Natural killer cell treated with Interleukin-12 subunit alpha and Interleukin-12 subunit beta and Interleukin-15 and Interleukin-18, amount 100 ng/mL, for 72 hours (primary cell): ENCODE data around the gene HOXB8. TPM values are rescaled to one million over a fixed set of nuclear protein-coding genes. Genes with fewer than 3 reads are reported as not detected.

Experiments used
- ATAC-seq, 2 donors: fragments of 150-1000 bp; cut with Tn5 transposase in 1 of 2; sonication (Bioruptor Pico), chemical (Tn5 transposase) in 1 of 2; 2 replicates each; pipeline ENCODE4 v1.10.0; 2021
- DNase-seq: peaks from one replicate; pipeline ENCODE4 v3.0.0; 2022; ENCODE audit warnings: low spot score
- H3K27ac Mint-ChIP-seq, 2 donors: 1 replicate in 1 of 2; 2 replicates in 1 of 2; pipeline ENCODE4 v1.8.0; 2022; ENCODE audit warnings: mixed read lengths in 2 of 2, mild to moderate bottlenecking in 1 of 2, moderate library complexity in 1 of 2
- H3K27me3 Mint-ChIP-seq, 2 donors: 1 replicate in 1 of 2; 2 replicates in 1 of 2; pipeline ENCODE4 v1.8.0; 2022; ENCODE audit warnings: mixed read lengths in 2 of 2
- H3K36me3 Mint-ChIP-seq: one replicate; pipeline ENCODE4 v1.8.0; 2022; ENCODE audit warnings: mixed read lengths
- H3K4me1 Mint-ChIP-seq, 2 donors: 1 replicate in 1 of 2; 2 replicates in 1 of 2; pipeline ENCODE4 v1.8.0; 2022; ENCODE audit warnings: low read depth in 2 of 2, mixed read lengths in 2 of 2, mild to moderate bottlenecking in 1 of 2
- H3K4me3 Mint-ChIP-seq: one replicate; pipeline ENCODE4 v1.8.0; 2022; ENCODE audit warnings: mixed read lengths
- H3K9me3 Mint-ChIP-seq: 2 replicates; pipeline ENCODE4 v1.8.0; 2022; ENCODE audit warnings: mixed read lengths
- total RNA-seq, 2 donors: library from RNA; stranded (reverse); gene quantifications; one replicate each; pipeline ENCODE4 v1.2.3, GENCODE V29; 2022

Gene HOXB8
- total RNA-seq, 2 donors from 2014 or later, result not detected

DNA sequence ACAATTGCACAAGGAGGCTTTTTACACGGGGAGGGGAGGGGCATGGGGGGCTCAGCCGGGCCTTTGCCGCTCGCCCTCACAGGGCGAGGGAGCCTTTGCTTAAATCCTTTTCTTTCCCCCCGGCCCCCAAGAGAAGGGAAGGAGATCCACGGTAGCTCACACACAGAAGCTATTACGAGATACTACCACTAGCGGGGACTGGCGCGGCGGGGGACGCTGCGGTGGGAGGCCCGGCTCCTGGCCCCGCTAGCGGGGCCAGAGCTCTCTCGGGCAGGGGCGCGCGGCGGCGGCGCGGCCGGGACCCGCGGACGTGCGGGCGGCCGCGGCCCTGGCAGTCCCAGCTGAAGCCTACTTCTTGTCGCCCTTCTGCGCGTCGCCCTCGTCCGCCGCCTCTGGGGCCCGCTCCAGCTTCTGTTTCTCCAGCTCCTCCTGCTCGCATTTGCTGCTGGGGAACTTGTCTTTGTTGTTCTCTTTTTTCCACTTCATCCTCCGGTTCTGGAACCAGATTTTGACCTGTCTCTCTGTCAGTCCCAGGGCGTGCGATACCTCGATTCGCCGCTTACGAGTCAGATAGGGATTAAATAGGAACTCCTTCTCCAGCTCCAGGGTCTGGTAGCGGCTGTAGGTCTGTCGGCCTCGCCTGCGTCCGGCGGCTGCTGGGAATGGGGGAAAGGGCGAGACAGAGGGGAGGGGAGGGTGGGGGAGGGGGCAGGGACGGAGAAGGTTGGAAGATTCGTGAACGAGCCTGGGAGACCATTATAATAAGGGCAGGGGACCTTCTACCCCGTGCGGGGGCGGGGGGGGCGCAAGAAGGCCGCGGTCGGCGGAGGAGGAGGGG, 2.0 kb downstream of the HOXB8 start:
- H3K4me1 Mint-ChIP-seq, result peaks cover 47 to 49% of the 10 kb centered on the region in 2 donors

GRCh38 chr17:48612456-48612853, 2.6 kb downstream of the HOXB8 start:
- Mint-ChIP-seq H3K27ac (peak overlapping the region; percentile 17 to 86), H3K36me3 (no peaks in the 10 kb centered on the region), H3K27me3 (peaks cover 46 to 47% of the 10 kb centered on the region in 2 donors), H3K9me3 (no peaks in the 10 kb centered on the region), H3K4me3 (peak overlapping the region; percentile 85), H3K4me1 (peaks cover 45 to 48% of the 10 kb centered on the region in 2 donors)
- DNase-seq (no peak), ATAC-seq (no peak)

More for the DNA sequence above, 2.0 kb downstream of the HOXB8 start:
- Mint-ChIP-seq H3K27ac (peak overlapping the region; percentile 53 to 86), H3K4me3 (peak overlapping the region; percentile 85), H3K27me3 (peaks cover 46 to 47% of the 10 kb centered on the region in 2 donors), H3K36me3 (no peaks in the 10 kb centered on the region), H3K9me3 (no peaks in the 10 kb centered on the region)
- DNase-seq (no peak), ATAC-seq (peak; percentile 71 to 73)

DNA sequence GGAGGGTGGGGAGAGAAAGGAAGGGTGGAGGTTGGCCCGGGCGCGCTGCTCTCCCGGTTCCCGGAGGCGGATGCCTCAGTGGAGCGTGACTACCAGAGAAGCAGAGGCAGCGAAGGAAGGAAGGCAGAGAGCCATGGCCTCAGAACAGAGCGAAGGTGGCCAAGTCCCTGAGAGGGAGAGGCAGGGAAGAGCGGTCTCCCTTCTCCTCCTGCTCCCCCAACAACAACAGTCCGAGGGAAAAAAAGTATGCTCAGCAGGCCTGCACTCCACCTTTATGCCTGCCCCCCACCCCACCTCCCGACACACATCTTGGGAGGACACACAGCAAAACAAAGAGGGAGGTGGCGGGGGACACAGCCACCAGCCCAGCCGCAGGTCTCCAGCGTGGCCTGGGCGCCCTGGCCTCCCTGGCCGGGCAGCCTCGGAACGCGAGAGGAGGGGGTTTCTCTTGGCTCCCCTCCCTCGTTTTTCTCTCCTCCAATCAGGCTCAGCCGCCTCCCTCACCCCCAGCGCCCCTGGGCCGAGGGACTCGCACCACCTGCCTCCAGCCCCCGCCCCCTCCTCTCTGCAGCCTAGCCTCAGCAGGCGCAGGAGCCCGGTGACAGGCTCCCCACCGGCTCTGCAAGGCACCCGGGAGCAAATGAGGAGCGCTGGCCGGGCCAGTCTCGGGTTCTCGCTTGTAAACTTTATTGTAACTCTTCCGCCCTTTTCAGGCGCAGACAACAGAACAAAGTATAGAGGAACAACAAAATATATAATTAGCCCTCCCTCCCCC, 3.2 kb downstream of the HOXB8 start:
- no peaks in the 10 kb centered on the region for H3K36me3 Mint-ChIP-seq
- no peak for DNase-seq
- peaks cover 40 to 43% of the 10 kb centered on the region in 2 donors for H3K4me1 Mint-ChIP-seq
- peak overlapping the region; percentile 81 to 94 for H3K27ac Mint-ChIP-seq
- H3K4me3 Mint-ChIP-seq, result peak overlapping the region; percentile 85
- ATAC-seq, result peak in 1 of 2 donors; percentile 30
- peaks cover 40 to 42% of the 10 kb centered on the region in 2 donors for H3K27me3 Mint-ChIP-seq
- H3K9me3 Mint-ChIP-seq, result no peaks in the 10 kb centered on the region

GRCh38 chr17:48611213-48611612, 3.9 kb downstream of the HOXB8 start:
- H3K4me1 Mint-ChIP-seq, result peaks cover 37 to 41% of the 10 kb centered on the region in 2 donors
- peak overlapping the region; percentile 81 to 94 for H3K27ac Mint-ChIP-seq
- H3K4me3 Mint-ChIP-seq, result peak overlapping the region; percentile 85
- H3K36me3 Mint-ChIP-seq, result no peaks in the 10 kb centered on the region
- ATAC-seq, result peak; percentile 8 to 29
- no peaks in the 10 kb centered on the region for H3K9me3 Mint-ChIP-seq
- no peak for DNase-seq
- H3K27me3 Mint-ChIP-seq, result peaks cover 36 to 37% of the 10 kb centered on the region in 2 donors

DNA sequence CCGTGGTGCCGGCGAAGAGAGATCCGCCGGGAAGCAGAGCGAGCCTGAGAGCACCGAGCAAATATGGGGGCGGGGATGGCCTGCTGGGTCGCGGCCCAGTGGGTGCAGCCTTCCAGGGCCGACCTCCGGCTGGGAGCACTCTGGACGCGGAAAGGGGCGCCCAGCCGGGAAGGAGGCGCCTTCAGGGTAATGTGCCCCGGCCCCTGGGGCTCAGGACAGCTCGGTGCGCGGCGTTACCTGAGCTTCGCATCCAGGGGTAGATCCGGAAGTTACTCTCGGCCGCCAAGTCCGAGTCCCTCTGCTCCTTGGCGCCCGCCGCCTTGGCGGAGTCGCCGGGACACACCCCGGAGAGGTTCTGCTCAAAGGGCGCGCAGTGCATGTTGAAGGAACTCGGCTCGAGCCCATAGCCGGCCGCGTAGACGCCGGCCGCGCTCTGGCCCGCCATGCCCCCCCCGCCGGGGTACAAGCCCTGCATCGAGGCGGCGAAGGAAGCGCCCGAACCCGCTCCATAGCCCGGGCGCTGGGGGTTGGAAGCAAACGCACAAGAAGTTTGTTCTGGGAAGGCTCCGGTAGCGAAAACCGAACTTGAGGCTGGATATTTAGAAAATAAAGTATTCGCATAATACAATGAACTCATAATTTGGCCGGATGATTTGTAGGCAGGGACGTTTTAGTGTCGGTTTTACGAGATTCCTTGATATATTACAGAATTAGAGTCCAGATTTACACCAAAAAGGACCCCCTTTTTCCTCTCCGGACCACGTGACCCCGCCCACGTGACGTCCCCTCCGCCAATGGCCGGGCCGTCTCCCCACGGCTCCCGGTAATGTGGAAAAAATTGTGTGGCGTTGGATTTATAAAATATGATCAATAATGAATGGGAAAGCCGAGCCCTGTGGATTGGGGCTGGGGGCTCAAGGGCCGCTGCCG, 4.5 kb downstream of the HOXB8 start, which contains the start of gene HOXB7:
Gene HOXB7 (minus strand): TSS at position 736 of the 930 bp plus-strand sequence. CDS start 99 bp downstream, at position 637.
- H3K27me3 Mint-ChIP-seq, result peaks cover 35 to 36% of the 10 kb centered on the region in 2 donors
- peak; percentile 66 to 75 for ATAC-seq
- peaks cover 37 to 41% of the 10 kb centered on the region in 2 donors for H3K4me1 Mint-ChIP-seq
- H3K36me3 Mint-ChIP-seq, result no peaks in the 10 kb centered on the region
- DNase-seq, result peak; percentile 84
- H3K4me3 Mint-ChIP-seq, result peak within 1 kb of the TSS; percentile 85
- no peaks in the 10 kb centered on the region for H3K9me3 Mint-ChIP-seq
- peak within 1 kb of the TSS; percentile 81 to 94 for H3K27ac Mint-ChIP-seq

DNA sequence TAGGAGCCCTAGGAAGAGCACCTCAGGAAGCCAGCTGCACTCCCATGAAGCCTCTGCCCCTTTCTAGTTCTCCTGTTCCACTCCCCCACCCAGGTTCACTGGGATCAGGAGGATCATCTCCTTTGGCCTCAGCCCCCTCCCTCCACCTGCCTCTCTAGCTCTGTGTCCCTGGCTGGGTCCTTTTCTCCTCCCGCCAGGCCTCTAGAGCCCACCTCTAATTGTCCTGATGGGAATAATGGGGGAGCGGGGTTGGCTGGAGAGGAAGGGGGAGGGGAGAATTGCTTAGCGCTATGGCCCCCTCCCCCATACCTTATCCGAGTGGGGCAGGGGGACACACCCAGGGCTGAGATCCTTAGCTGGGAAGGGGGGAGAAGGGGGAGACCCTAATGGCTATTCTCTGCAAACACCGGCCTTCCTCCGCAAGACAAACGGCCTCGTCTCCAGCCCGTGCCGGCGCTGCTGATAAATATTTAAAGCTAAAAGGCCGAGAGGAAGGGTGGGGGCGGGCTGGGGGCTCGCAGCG, 5.3 kb downstream of the HOXB8 start:
- no peak overlapping the region for H3K27ac Mint-ChIP-seq
- H3K36me3 Mint-ChIP-seq, result no peaks in the 10 kb centered on the region
- DNase-seq, result no peak
- peaks cover 31 to 33% of the 10 kb centered on the region in 2 donors for H3K27me3 Mint-ChIP-seq
- no peaks in the 10 kb centered on the region for H3K9me3 Mint-ChIP-seq
- H3K4me3 Mint-ChIP-seq, result no peak overlapping the region
- peaks cover 35 to 36% of the 10 kb centered on the region in 2 donors for H3K4me1 Mint-ChIP-seq
- ATAC-seq, result no peak

DNA sequence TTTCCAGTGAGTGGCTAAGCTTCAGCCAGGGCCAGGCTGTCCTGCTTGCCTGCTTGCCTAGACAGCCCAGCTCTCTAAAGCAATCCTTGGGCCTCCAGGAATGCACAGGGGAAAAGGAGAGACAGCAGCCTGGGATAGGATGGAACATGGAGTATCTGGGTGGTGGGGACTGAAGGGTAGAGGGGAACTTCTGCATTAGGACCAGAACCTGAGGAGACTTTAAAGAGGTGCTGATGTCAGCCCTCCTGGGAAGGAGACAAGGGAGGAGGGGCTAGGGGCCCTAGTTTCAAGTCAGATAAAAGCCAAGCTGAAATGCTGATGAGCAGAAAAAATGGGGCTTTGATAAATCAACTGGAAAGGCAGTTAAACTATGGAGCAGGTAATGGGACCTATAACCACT, 6.1 kb downstream of the HOXB8 start:
- H3K27me3 Mint-ChIP-seq, result peaks cover 30 to 31% of the 10 kb centered on the region in 2 donors
- H3K4me1 Mint-ChIP-seq, result peaks cover 30 to 33% of the 10 kb centered on the region in 2 donors
- H3K9me3 Mint-ChIP-seq, result no peaks in the 10 kb centered on the region
- no peak overlapping the region for H3K27ac Mint-ChIP-seq
- H3K36me3 Mint-ChIP-seq, result no peaks in the 10 kb centered on the region
- DNase-seq, result no peak
- peak overlapping the region; percentile 34 for H3K4me3 Mint-ChIP-seq
- ATAC-seq, result no peak

DNA sequence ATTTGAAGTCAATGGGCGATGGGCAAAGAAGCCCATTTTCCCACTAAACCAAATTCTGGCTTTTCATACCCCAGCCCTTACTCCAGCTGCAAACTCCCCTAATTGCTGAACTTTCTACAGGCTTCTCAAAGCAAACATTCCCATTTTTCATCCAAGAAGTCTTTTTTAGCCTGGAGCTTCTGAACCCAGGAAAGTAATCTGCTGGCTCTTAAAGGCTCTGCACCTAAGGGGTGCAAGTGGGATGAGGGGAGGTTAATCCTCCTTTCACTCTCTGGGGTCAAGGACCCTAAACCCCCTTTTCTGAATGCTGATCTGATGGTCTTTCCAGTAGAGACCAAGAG, 6.6 kb downstream of the HOXB8 start:
- peaks cover 27 to 28% of the 10 kb centered on the region in 2 donors for H3K4me1 Mint-ChIP-seq

DNA sequence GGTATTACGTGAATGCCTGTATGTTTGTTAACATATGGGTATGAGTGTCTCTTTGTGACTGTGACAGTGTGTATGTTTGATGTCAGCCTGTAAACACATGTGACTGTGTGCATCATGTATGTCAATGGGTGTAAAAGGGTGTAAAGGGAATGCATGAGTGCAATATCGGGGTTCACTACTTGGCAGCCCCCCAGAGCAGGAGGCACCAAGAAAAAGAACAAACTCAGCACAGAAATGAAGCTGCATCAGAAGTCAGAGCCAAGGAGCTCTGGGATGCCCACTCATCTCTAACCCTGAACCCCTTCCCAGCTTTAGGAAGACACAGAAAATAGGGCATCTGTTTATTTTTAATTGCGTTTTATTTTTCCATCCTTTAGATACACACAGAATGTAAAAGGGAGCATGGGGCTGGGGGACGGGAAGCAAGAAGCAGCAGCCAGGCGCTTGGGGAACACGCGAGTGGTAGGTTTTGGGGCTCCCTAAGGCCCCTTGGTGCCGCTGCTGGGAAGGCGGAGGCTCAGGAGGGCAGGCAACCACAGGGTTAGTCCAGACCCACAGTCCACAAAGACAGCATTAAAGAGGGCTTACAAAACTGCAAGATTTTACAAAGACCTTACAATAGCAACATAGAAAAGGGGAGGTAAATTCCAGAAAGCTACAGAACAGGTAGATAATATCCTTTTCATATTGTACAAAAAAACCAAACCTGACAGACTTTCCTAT, 8.0 kb downstream of the HOXB8 start:
- ATAC-seq, result no peak
- no peaks in the 10 kb centered on the region for H3K9me3 Mint-ChIP-seq
- no peak overlapping the region for H3K27ac Mint-ChIP-seq
- H3K4me3 Mint-ChIP-seq, result no peak overlapping the region
- peaks cover 27 to 34% of the 10 kb centered on the region in 2 donors for H3K27me3 Mint-ChIP-seq
- H3K36me3 Mint-ChIP-seq, result no peaks in the 10 kb centered on the region
- DNase-seq, result no peak
- H3K4me1 Mint-ChIP-seq, result peaks cover 18 to 19% of the 10 kb centered on the region in 2 donors

More for the DNA sequence above, 6.6 kb downstream of the HOXB8 start:
- H3K9me3 Mint-ChIP-seq, result no peaks in the 10 kb centered on the region
- H3K4me3 Mint-ChIP-seq, result peak overlapping the region; percentile 34
- DNase-seq, result no peak
- H3K27me3 Mint-ChIP-seq, result peaks cover 28 to 30% of the 10 kb centered on the region in 2 donors
- ATAC-seq, result no peak
- H3K36me3 Mint-ChIP-seq, result no peaks in the 10 kb centered on the region
- H3K27ac Mint-ChIP-seq, result no peak overlapping the region

- ATAC-seq, result no peak
- peaks cover 12 to 13% of the 10 kb centered on the region in 2 donors for H3K4me1 Mint-ChIP-seq
- H3K27ac Mint-ChIP-seq, result no peak overlapping the region
- no peaks in the 10 kb centered on the region for H3K9me3 Mint-ChIP-seq
- H3K36me3 Mint-ChIP-seq, result no peaks in the 10 kb centered on the region
- H3K4me3 Mint-ChIP-seq, result no peak overlapping the region
- H3K27me3 Mint-ChIP-seq, result peaks cover 28 to 35% of the 10 kb centered on the region in 2 donors
- DNase-seq, result no peak
Observed at GRCh38 chr17:48605991-48606891, 8.9 kb downstream of the HOXB8 start.

- Mint-ChIP-seq H3K4me3 (no peak overlapping the region), H3K9me3 (no peaks in the 10 kb centered on the region), H3K4me1 (peaks cover 6 to 8% of the 10 kb centered on the region in 2 donors), H3K27me3 (peaks cover 33 to 43% of the 10 kb centered on the region in 2 donors), H3K36me3 (no peaks in the 10 kb centered on the region), H3K27ac (no peak overlapping the region)
- ATAC-seq (no peak), DNase-seq (no peak)
Observed at GRCh38 chr17:48605409-48605919, 9.6 kb downstream of the HOXB8 start.
